Mesenchymal stem cell (in vitro differentiated cells and primary cell): ENCODE measurements around the gene LVRN.

Source experiments
- DNase-seq: peaks from one replicate; pipeline ENCODE4 v3.0.0-alpha.2; 2013
- H2AFZ ChIP-seq: one replicate; pipeline ENCODE4 v1.6.1; 2013; ENCODE audit warnings: low read depth, mild to moderate bottlenecking, control low read depth, inconsistent platforms, low read length, moderate library complexity
- H2AK5ac ChIP-seq: 2 replicates; pipeline ENCODE4 v1.6.1; 2013; ENCODE audit warnings: low read length, moderate library complexity, mild to moderate bottlenecking, inconsistent platforms; ENCODE audit not compliant: severe bottlenecking
- H2BK120ac ChIP-seq: one replicate; pipeline ENCODE4 v1.6.1; 2013; ENCODE audit warnings: low read depth, mild to moderate bottlenecking, inconsistent platforms, low read length, moderate library complexity
- H2BK12ac ChIP-seq, 2 experiments: one replicate each; pipeline ENCODE4 v1.6.1; 2013; ENCODE audit warnings: inconsistent platforms in 2 of 2, low read length in 2 of 2, mild to moderate bottlenecking in 2 of 2, moderate library complexity in 2 of 2, control low read depth in 1 of 2
- H2BK15ac ChIP-seq: one replicate; pipeline ENCODE4 v1.6.1; 2013; ENCODE audit warnings: mild to moderate bottlenecking, low read depth, inconsistent platforms; ENCODE audit not compliant: poor library complexity, severe bottlenecking
- H2BK5ac ChIP-seq: 2 replicates; pipeline ENCODE4 v1.6.1; 2013; ENCODE audit warnings: low read depth, mild to moderate bottlenecking, low read length, control low read depth, inconsistent platforms; ENCODE audit not compliant: poor library complexity, severe bottlenecking
- H3K14ac ChIP-seq, 2 experiments: one replicate each; pipeline ENCODE4 v1.6.1; 2013; ENCODE audit warnings: inconsistent platforms in 2 of 2, low read length in 2 of 2, control low read depth in 1 of 2, mild to moderate bottlenecking in 1 of 2, moderate library complexity in 1 of 2
- H3K18ac ChIP-seq, 2 experiments: one replicate each; pipeline ENCODE4 v1.6.1; 2013; ENCODE audit warnings: inconsistent platforms in 2 of 2, low read length in 2 of 2, control low read depth in 1 of 2, low read depth in 1 of 2, mild to moderate bottlenecking in 1 of 2
- H3K23ac ChIP-seq, 2 experiments: one replicate each; pipeline ENCODE4 v1.6.1; 2013; ENCODE audit warnings: inconsistent platforms in 2 of 2, low read length in 2 of 2, mild to moderate bottlenecking in 2 of 2, moderate library complexity in 2 of 2, control low read depth in 1 of 2
- H3K27ac ChIP-seq: 2 replicates; pipeline ENCODE4 v1.5.1; 2013; ENCODE audit warnings: mild to moderate bottlenecking, moderate library complexity, low read length, control low read depth, inconsistent platforms; ENCODE audit not compliant: poor library complexity, severe bottlenecking
- H3K27me3 ChIP-seq, 2 experiments: 2 replicates each; pipeline versions ENCODE4 v1.6.1 to v1.7.0; 2013; ENCODE audit warnings: low read length in 2 of 2, mild to moderate bottlenecking in 2 of 2, moderate library complexity in 2 of 2, control low read depth in 1 of 2, inconsistent platforms in 1 of 2; ENCODE audit not compliant: control insufficient read depth in 1 of 2, insufficient read depth in 1 of 2
- H3K36me3 ChIP-seq, 2 experiments: 2 replicates each; pipeline versions ENCODE4 v1.6.1 to v1.7.0; 2013; ENCODE audit warnings: low read length in 2 of 2, control low read depth in 1 of 2, inconsistent platforms in 1 of 2, low read depth in 1 of 2, mild to moderate bottlenecking in 1 of 2; ENCODE audit not compliant: insufficient read depth in 2 of 2, control insufficient read depth in 1 of 2
- H3K4ac ChIP-seq, 2 experiments: one replicate each; pipeline ENCODE4 v1.6.1; 2013; ENCODE audit warnings: inconsistent platforms in 2 of 2, low read length in 2 of 2, mild to moderate bottlenecking in 2 of 2, moderate library complexity in 2 of 2, control low read depth in 1 of 2, low read depth in 1 of 2
- H3K4me1 ChIP-seq: 2 replicates; pipeline ENCODE4 v1.6.1; 2013; ENCODE audit warnings: low read depth, low read length, control low read depth; ENCODE audit not compliant: control insufficient read depth, insufficient read depth
- H3K4me2 ChIP-seq: 2 replicates; pipeline ENCODE4 v1.6.1; 2013; ENCODE audit warnings: low read length, mild to moderate bottlenecking, inconsistent platforms; ENCODE audit not compliant: poor library complexity, severe bottlenecking
- H3K4me3 ChIP-seq, 2 experiments: 2 replicates each; pipeline versions ENCODE4 v1.5.1 to v1.7.0; 2013; ENCODE audit warnings: low read length in 2 of 2, mild to moderate bottlenecking in 2 of 2, control low read depth in 1 of 2, low read depth in 1 of 2; ENCODE audit not compliant: insufficient read depth in 1 of 2
- H3K79me1 ChIP-seq: replicated peaks from 2 replicates; pipeline ENCODE4 v1.6.1; 2013; ENCODE audit warnings: mild to moderate bottlenecking, control low read depth, low read length, inconsistent platforms; ENCODE audit not compliant: poor library complexity, severe bottlenecking
- H3K9ac ChIP-seq: 2 replicates; pipeline ENCODE4 v1.7.0; 2013; ENCODE audit warnings: mild to moderate bottlenecking, low read length, moderate library complexity
- H3K9me3 ChIP-seq: 2 replicates; pipeline ENCODE4 v1.7.0; 2013; ENCODE audit warnings: mild to moderate bottlenecking, low read length; ENCODE audit not compliant: control insufficient read depth
- H4K8ac ChIP-seq: one replicate; pipeline ENCODE4 v1.6.1; 2013; ENCODE audit warnings: inconsistent platforms, mild to moderate bottlenecking, low read length, moderate library complexity
- H4K91ac ChIP-seq: one replicate; pipeline ENCODE4 v1.6.1; 2013; ENCODE audit warnings: mild to moderate bottlenecking, low read length, inconsistent platforms
- WGBS: methylation state at CpG from one replicate; pipeline ENCODE4 v1.1.7; 2013; ENCODE audit warnings: mixed read lengths; 5-methylcytosine and 5-hydroxymethylcytosine counted together

LVRN gene

DNA sequence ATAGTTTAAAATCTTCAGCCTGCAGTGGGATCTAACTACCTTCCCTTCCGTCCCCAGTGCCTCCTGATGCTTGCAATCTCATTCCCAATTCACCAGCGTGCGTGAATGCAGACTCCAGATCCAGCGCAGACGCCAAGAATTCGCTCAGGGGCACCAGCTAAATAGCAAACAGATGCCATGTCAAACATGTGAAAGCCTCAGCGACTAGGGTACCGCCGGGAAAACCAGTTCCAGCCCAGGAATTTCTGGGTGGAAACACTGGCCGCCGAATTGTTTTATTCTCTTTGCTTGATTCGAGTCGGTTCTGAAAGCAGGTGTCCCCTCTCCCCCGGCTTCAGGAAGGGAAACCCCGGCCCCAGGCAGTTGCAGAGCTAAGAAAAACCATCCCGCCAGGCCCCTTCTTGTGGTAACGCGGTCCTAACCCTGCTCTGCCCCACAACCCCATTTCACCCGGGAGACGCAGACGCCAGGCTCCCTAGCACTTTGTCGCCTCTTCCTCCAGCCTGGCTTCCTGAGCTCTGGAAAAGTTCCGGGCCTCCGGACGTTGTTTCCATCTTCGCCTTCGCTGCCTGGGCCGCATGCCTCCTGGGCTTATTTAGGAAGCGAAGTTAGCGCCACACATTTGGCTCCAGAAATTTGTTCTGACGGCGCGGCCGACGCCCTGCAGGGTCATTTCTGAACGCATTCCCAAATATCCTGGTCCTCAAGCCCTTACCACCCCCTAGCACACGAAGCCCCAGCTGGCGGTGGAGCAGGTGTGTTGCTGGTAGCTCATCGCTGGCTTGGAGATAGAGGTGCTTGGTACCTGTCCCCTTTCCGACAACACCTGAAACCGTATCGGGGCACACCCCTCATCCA lies 665 bp upstream of the LVRN start:
- no peak overlapping the region for H2BK5ac ChIP-seq
- H3K36me3 ChIP-seq: no peaks in the 10 kb centered on the region
- 64% methylated on average over 42 of the region's 42 CpGs for WGBS
- H3K9ac ChIP-seq: peak overlapping the region; percentile 67
- H3K27ac ChIP-seq: no peak overlapping the region
- peak overlapping the region; percentile 15 for H4K91ac ChIP-seq
- no peak overlapping the region for H4K8ac ChIP-seq
- H3K27me3 ChIP-seq: peaks cover 0 to 21% of the 10 kb centered on the region in 2 experiments
- H3K4ac ChIP-seq: no peak overlapping the region
- no peak overlapping the region for H3K18ac ChIP-seq
- peak overlapping the region in 1 of 2 experiments; percentile 55 for H3K4me3 ChIP-seq
- no peak overlapping the region for H2BK120ac ChIP-seq
- DNase-seq: no peak
- H2AK5ac ChIP-seq: no peak overlapping the region
- H3K14ac ChIP-seq: no peak overlapping the region
- H2BK12ac ChIP-seq: no peak overlapping the region
- no peaks in the 10 kb centered on the region for H3K9me3 ChIP-seq
- peaks cover 14% of the 10 kb centered on the region for H3K4me1 ChIP-seq
- H3K79me1 ChIP-seq: no peaks in the 10 kb centered on the region
- H3K23ac ChIP-seq: no peak overlapping the region
- no peak overlapping the region for H2AFZ ChIP-seq
- no peak overlapping the region for H2BK15ac ChIP-seq
- H3K4me2 ChIP-seq: peak overlapping the region; percentile 59

DNA sequence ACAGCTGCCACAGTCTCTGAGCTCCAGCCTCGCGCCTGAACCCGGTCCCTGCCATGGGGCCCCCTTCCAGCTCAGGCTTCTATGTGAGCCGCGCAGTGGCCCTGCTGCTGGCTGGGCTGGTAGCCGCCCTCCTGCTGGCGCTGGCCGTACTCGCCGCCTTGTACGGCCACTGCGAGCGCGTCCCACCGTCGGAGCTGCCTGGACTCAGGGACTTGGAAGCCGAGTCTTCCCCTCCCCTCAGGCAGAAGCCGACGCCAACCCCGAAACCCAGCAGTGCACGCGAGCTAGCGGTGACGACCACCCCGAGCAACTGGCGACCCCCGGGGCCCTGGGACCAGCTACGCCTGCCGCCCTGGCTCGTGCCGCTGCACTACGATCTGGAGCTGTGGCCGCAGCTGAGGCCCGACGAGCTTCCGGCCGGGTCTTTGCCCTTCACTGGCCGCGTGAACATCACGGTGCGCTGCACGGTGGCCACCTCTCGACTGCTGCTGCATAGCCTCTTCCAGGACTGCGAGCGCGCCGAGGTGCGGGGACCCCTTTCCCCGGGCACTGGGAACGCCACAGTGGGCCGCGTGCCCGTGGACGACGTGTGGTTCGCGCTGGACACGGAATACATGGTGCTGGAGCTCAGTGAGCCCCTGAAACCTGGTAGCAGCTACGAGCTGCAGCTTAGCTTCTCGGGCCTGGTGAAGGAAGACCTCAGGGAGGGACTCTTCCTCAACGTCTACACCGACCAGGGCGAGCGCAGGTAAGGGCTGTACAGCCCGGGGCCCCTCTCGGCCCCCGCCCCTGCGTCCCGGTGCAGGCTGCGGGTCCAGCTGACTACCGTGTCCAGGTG lies 509 bp downstream of the LVRN start:
- Histone ChIP-seq H2AK5ac (no peak overlapping the region), H4K8ac (no peak overlapping the region), H2AFZ (peak overlapping the region; percentile 5), H3K14ac (no peak overlapping the region), H3K36me3 (no peaks in the 10 kb centered on the region), H3K4me3 (peak overlapping the region; percentile 30 to 55), H2BK5ac (no peak overlapping the region), H3K27me3 (peaks cover 0 to 21% of the 10 kb centered on the region in 2 experiments), H3K4me2 (peak overlapping the region; percentile 59), H2BK120ac (no peak overlapping the region), H3K4ac (no peak overlapping the region), H3K18ac (no peak overlapping the region), H3K23ac (peak overlapping the region in 1 of 2 experiments; percentile 57), H3K4me1 (peaks cover 14% of the 10 kb centered on the region), H2BK12ac (no peak overlapping the region), H3K9ac (peak overlapping the region; percentile 53), H3K79me1 (no peaks in the 10 kb centered on the region), H4K91ac (no peak overlapping the region), H3K9me3 (no peaks in the 10 kb centered on the region), H2BK15ac (no peak overlapping the region), H3K27ac (no peak overlapping the region)
- peak; percentile 22 for DNase-seq
- WGBS: 56% methylated on average over 70 of the region's 71 CpGs

DNA sequence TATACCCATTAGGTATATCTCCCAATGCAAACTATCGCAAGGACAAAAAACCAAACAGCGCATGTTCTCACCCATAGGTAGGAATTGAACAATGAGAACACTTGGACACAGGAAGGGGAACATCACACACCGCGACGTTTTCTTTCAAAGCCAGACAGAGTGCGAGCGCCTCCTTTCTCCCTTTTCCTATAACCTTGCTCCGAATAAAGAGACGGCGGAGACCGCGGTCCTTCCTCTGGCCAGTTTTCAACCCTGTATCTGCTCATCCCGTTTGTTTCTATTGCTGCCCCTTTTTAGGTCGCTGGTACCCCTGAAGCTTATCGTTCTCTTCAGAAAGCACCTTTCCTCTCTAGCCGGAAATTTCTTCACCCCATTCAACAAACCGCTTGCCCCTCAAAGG lies 1.3 kb downstream of the LVRN start:
- 62% methylated on average over 17 of the region's 17 CpGs for WGBS
- no peak overlapping the region for H3K23ac ChIP-seq
- H3K4me3 ChIP-seq: peak overlapping the region in 1 of 2 experiments; percentile 10
- no peak for DNase-seq
- H4K8ac ChIP-seq: no peak overlapping the region
- no peaks in the 10 kb centered on the region for H3K36me3 ChIP-seq
- no peak overlapping the region for H3K27ac ChIP-seq
- H2AFZ ChIP-seq: no peak overlapping the region
- H3K4me2 ChIP-seq: no peak overlapping the region
- peaks cover 14% of the 10 kb centered on the region for H3K4me1 ChIP-seq
- no peaks in the 10 kb centered on the region for H3K9me3 ChIP-seq
- no peak overlapping the region for H3K4ac ChIP-seq
- no peak overlapping the region for H2BK120ac ChIP-seq
- H3K27me3 ChIP-seq: peaks cover 0 to 21% of the 10 kb centered on the region in 2 experiments
- H2AK5ac ChIP-seq: no peak overlapping the region
- no peak overlapping the region for H2BK12ac ChIP-seq
- H3K79me1 ChIP-seq: no peaks in the 10 kb centered on the region
- H3K9ac ChIP-seq: peak overlapping the region; percentile 26
- peak overlapping the region in 1 of 2 experiments; percentile 3 for H3K14ac ChIP-seq
- H3K18ac ChIP-seq: no peak overlapping the region
- no peak overlapping the region for H2BK5ac ChIP-seq
- no peak overlapping the region for H4K91ac ChIP-seq
- H2BK15ac ChIP-seq: no peak overlapping the region

- H3K14ac ChIP-seq: peak overlapping the region in 1 of 2 experiments; percentile 28
- H3K18ac ChIP-seq: no peak overlapping the region
- no peak overlapping the region for H2BK15ac ChIP-seq
- no peak overlapping the region for H4K91ac ChIP-seq
- 86% methylated on average over 1 of the region's 2 CpGs for WGBS
- H3K23ac ChIP-seq: no peak overlapping the region
- no peak overlapping the region for H2BK120ac ChIP-seq
- H3K4me1 ChIP-seq: no peaks in the 10 kb centered on the region
- no peaks in the 10 kb centered on the region for H3K36me3 ChIP-seq
- H2BK5ac ChIP-seq: no peak overlapping the region
- no peak overlapping the region for H3K9ac ChIP-seq
- no peak overlapping the region for H3K27ac ChIP-seq
- H3K9me3 ChIP-seq: no peaks in the 10 kb centered on the region
- H2AK5ac ChIP-seq: no peak overlapping the region
- H3K4me2 ChIP-seq: no peak overlapping the region
- H3K4ac ChIP-seq: no peak overlapping the region
- H3K4me3 ChIP-seq: no peak overlapping the region
- no peak overlapping the region for H2AFZ ChIP-seq
- H2BK12ac ChIP-seq: no peak overlapping the region
- DNase-seq: no peak
- no peaks in the 10 kb centered on the region for H3K79me1 ChIP-seq
- peaks cover 0 to 2% of the 10 kb centered on the region in 2 experiments for H3K27me3 ChIP-seq
- H4K8ac ChIP-seq: no peak overlapping the region
These were observed 6.5 kb downstream of the LVRN start for GRCh38 chr5:115968770-115969169.
